Psoas muscle (tissue), 8 donors: ENCODE measurements around the gene VENTX. TPM values are rescaled to one million over a fixed set of nuclear protein-coding genes. Genes with fewer than 3 reads are reported as not detected.

Experiments
- ATAC-seq, 4 donors: fragments of 200-7000 bp; cut with Tn5 transposase; one replicate each; pipeline ENCODE4 v1.9.1; 2020; ENCODE audit warnings: moderate library complexity in 3 of 4, mild to moderate bottlenecking in 2 of 4
- DNase-seq, 2 donors: peaks; one replicate each; pipeline ENCODE4 v3.0.0-alpha.2; 2020
- H3K27ac ChIP-seq: fragments of 200-600 bp; one replicate; pipeline ENCODE4 v1.8.0; 2022
- H3K27me3 ChIP-seq, 3 donors: fragments of 200-600 bp in 1 of 3; one replicate each; pipeline versions ENCODE4 v1.6.1 to v1.8.0; 2013 to 2022; ENCODE audit warnings: low read length in 2 of 3, mild to moderate bottlenecking in 2 of 3, moderate library complexity in 1 of 3; ENCODE audit not compliant: insufficient read depth in 3 of 3
- H3K36me3 ChIP-seq, 2 donors: fragments of 200-600 bp in 1 of 2; one replicate each; pipeline versions ENCODE4 v1.6.1 to v1.8.0; 2013 to 2022; ENCODE audit warnings: low read depth in 1 of 2, mild to moderate bottlenecking in 1 of 2, moderate library complexity in 1 of 2; ENCODE audit not compliant: insufficient read depth in 1 of 2
- H3K4me1 ChIP-seq: fragments of 200-600 bp; one replicate; pipeline ENCODE4 v1.8.0; 2022
- H3K4me3 ChIP-seq: fragments of 200-600 bp; one replicate; pipeline ENCODE4 v1.8.0; 2022; ENCODE audit warnings: mild to moderate bottlenecking
- H3K9me3 ChIP-seq: fragments of 200-600 bp; one replicate; pipeline ENCODE4 v1.8.0; 2022
- CTCF ChIP-seq: fragments of 200-600 bp; IDR thresholded peaks from one replicate; pipeline ENCODE4 v1.8.0; 2022; ENCODE audit warnings: antibody characterized with exemption
- WGBS, 3 donors: extraction: QIAGEN DNeasy Blood & Tissue Kit; methylation state at CpG; one replicate each; pipeline versions ENCODE4 v1.1.6 to v1.1.7; 2013; 5-methylcytosine and 5-hydroxymethylcytosine counted together
- intact Hi-C, 2 donors: fragments of 100-400 bp; cut with DNase I; formaldehyde crosslinking; loops; one replicate each; pipeline versions ENCODE4 v1.11.0 to v1.14.2; 2022
- polyA plus RNA-seq, 3 donors: library from polyadenylated mRNA; stranded (reverse); fragments of 200-250 nt; gene quantifications; one replicate each; pipeline ENCODE4 v1.2.3, GENCODE V29; 2013
- total RNA-seq, 4 donors: library from RNA; stranded (reverse); fragmentation: NEBNext Ultra II Directional in 2 of 4; extraction: Animal tissue kit (Norgen Biotek cat#: 25700) in 2 of 4; gene quantifications; one replicate each; pipeline versions ENCODE4 v1.2.1 to v1.2.4, GENCODE V29; 2021 to 2023
- donor health status: healthy with polysubstance abuse.
- donor health status: DM: no; HTN: no; CAD: no; lungs with moderate emphysema.
- donor health status: Bipolar disorder and iron deficiency.
- donor health status: healthy.
- donor health status: DM: yes; HTN: yes; CAD: no.
- donor health status: DM: no; HTN: no; CAD: no.
- donor health status: DM: no; HTN: no; CAD: no.
- donor health status: DM: yes; HTN: yes; CAD: no.

VENTX gene
- total and polyA plus RNA-seq, 7 donors, result 0.03 to 0.34 (median 0.24) TPM

DNA sequence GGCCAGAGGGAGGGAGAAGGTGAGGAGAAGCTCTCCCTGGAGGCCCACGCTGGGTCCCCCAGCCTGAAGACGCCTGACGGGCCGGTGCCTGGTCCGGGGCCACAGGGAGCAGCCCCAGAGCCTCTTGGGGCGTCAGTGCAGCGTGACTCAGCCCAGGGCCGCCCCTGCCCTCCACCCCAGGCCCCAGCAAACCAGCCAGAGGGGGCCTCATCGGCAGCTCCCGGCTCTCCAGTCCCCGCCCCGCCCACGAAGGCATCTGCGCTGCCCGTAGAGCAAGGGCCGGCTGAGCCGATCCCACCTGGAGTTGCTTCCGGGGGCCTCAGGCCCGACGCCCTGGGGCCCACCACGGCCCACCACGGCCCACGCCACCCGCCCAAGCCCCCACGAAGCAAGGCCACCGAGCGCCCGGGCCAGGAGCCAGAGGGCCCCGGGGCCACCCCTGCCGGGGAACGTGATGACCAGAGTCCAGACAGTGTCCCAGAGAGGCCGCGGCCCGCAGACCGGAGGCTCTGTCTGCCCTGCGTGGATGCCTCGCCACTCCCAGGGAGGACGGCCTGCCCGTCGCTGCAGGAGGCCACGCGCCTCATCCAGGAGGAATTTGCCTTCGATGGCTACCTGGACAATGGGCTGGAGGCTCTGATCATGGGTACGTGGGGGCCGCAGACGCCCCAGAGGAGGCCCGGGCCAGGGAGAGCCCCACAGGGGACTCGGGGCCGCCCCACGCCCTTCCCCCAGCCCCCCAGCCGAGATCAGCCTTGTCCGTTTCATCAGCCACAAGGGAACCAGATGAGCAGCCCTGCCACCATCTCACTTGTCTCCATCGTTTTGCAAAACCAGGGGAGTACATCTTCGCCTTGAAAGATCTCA, 38.8 kb upstream of the VENTX start:
- Histone ChIP-seq H3K4me3 (no peak overlapping the region), H3K4me1 (no peaks in the 10 kb centered on the region), H3K27ac (no peak overlapping the region), H3K9me3 (no peaks in the 10 kb centered on the region), H3K27me3 (peaks cover 0 to 26% (median 7%) of the 10 kb centered on the region in 3 donors), H3K36me3 (no peaks in the 10 kb centered on the region)
- DNase-seq (peak; percentile 8 to 39), ATAC-seq (no peak)
- intact Hi-C loops, result no loop called here
- 82 to 87% (median 87%) methylated on average over 44 to 54 of the region's 54 CpGs for whole genome bisulfite sequencing, 3 donors
- TF ChIP-seq CTCF, result no peak

DNA sequence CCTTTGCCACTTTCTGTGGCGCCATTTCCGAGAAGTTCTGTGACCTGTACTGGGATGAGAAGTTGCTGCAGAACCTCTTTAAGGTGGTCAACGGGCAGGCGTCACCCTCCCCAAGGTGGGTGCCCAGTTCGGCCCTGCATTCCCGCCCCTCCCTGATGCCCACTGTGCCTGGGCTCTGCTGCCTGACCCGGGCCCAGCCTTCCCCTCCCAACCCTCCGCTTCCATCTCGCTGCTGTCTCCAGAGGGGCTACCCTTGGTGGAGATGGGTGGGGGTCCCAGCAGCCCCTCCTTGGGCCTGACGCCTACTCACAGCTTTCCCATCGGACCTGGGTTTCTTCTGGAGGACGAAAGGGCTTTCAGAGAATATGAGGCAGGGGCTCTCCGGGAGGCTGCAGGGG, 38.2 kb upstream of the VENTX start:
- no peak for TF ChIP-seq CTCF
- ATAC-seq (no peak), DNase-seq (peak in 1 of 2 donors; percentile 23)
- no peaks in the 10 kb centered on the region for H3K36me3 ChIP-seq
- no peak overlapping the region for H3K27ac ChIP-seq
- no peaks in the 10 kb centered on the region for H3K9me3 ChIP-seq
- intact Hi-C loops, result no loop called here
- peaks cover 0 to 26% (median 7%) of the 10 kb centered on the region in 3 donors for H3K27me3 ChIP-seq
- WGBS, 3 donors, result 83 to 85% (median 84%) methylated on average over 13 of the region's 13 CpGs
- H3K4me3 ChIP-seq, result no peak overlapping the region
- no peaks in the 10 kb centered on the region for H3K4me1 ChIP-seq

- H3K27me3 ChIP-seq, result peaks cover 0 to 26% (median 7%) of the 10 kb centered on the region in 3 donors
- ATAC-seq (no peak), DNase-seq (peak in 1 of 2 donors; percentile 42)
- H3K9me3 ChIP-seq, result no peaks in the 10 kb centered on the region
- H3K4me3 ChIP-seq, result no peak overlapping the region
- H3K4me1 ChIP-seq, result no peaks in the 10 kb centered on the region
- H3K27ac ChIP-seq, result no peak overlapping the region
- H3K36me3 ChIP-seq, result no peaks in the 10 kb centered on the region
- TF ChIP-seq CTCF, result no peak
- intact Hi-C loops, result no loop called here
- 49 to 53% (median 52%) methylated on average over 30 to 38 of the region's 38 CpGs for WGBS, 3 donors
These were observed 37.6 kb upstream of the VENTX start for GRCh38 chr10:133199992-133200611.

DNA sequence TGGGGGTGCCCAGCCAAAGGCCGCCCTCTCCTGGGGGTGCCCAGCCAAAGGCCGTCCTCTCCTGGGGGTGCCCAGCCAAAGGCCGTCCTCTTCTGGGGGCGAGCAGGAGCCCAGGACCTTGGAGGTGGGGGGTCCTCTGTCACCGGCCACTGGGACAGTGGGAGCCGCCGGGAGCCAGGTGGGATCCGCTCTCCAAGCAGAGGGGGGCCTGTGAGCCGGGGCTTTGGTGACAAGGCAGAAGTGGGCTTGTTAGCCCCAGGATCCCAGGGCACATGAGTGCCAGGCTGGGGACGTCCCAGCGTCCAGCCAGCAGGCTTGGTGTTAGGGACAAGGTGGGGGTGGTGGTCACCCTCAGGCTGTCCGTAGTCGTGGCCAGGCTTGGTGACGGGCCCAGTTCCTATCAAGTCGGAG, 37.0 kb upstream of the VENTX start:
- peaks cover 0 to 26% (median 10%) of the 10 kb centered on the region in 3 donors for H3K27me3 ChIP-seq
- ATAC-seq (no peak), DNase-seq (no peak)
- 78 to 86% (median 82%) methylated on average over 11 to 15 of the region's 15 CpGs for WGBS, 3 donors
- H3K9me3 ChIP-seq, result no peaks in the 10 kb centered on the region
- H3K4me1 ChIP-seq, result no peaks in the 10 kb centered on the region
- H3K36me3 ChIP-seq, result no peaks in the 10 kb centered on the region
- TF ChIP-seq CTCF, result no peak
- intact Hi-C loops, result no loop called here
- H3K27ac ChIP-seq, result no peak overlapping the region
- H3K4me3 ChIP-seq, result no peak overlapping the region
